ENCODE results near the gene UQCRHL. TPM values are rescaled to one million over a fixed set of nuclear protein-coding genes. Genes with fewer than 3 reads are reported as not detected.

Gene UQCRHL
- total and polyA plus RNA-seq, 2 of the 4 experiments (the other 2 are of a cell fraction) = 1.4 to 2.4 TPM

DNA sequence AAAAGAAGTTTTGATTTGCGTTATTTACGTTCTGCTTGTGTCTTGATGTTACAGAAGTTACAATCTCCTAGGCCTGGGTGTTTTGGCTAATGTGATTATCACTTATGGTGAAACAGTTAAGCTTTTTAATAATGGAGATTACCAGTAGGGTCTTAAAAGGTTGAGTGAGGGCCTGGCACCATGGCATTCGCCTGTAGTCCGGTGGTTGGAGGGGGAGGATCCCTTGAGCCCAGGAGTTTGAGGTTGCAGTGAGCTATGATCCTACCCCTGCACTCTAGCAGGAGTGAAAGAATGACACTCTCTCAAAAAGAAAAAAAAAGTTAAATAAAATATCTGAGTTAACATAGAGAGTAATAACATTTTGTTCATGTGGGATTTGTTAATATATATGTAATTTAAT, 31.3 kb upstream of the UQCRHL start:
- POLR2A ChIA-PET (ENCODE audit: unreplicated experiment) = no interaction called here
- Histone ChIP-seq H3K56ac (ENCODE audit: extremely low read depth, insufficient read depth, low read length) (no peak overlapping the region), H3K27me3 (ENCODE audit: control insufficient read depth, insufficient read depth, low read length) (no peaks in the 10 kb centered on the region), H3K9me1 (ENCODE audit: insufficient read depth, low read length) (no peaks in the 10 kb centered on the region), H3K4me2 (ENCODE audit: low read depth, low read length) (no peak overlapping the region), H4K20me1 (ENCODE audit: insufficient read depth, low read length) (no peaks in the 10 kb centered on the region), H4K8ac (ENCODE audit: low read depth in 2 of 2, low read length in 2 of 2) (no peak overlapping the region), H4K91ac (ENCODE audit: insufficient read depth, low read depth, low read length) (no peak overlapping the region), H3K9ac (ENCODE audit: low read depth, low read length) (no peak overlapping the region), H3K36me3 (ENCODE audit: control insufficient read depth, insufficient read depth, low read length) (no peaks in the 10 kb centered on the region), H2AFZ (replicated peaks; ENCODE audit: low read length, poor library complexity) (no peak overlapping the region), H2BK5ac (ENCODE audit: low read depth, low read length, poor library complexity, severe bottlenecking) (no peak overlapping the region), H3K4ac (ENCODE audit: low read depth, low read length) (no peak overlapping the region), H3K18ac (ENCODE audit: low read depth, low read length) (no peak overlapping the region), H3K4me3 (ENCODE audit: insufficient read depth, low read depth, low read length) (no peak overlapping the region), H3K79me1 (ENCODE audit: low read depth in 1 of 2, low read length in 2 of 2) (peaks cover 0 to 7% of the 10 kb centered on the region in 2 experiments; a peak in 2 of 4 replicates), H3K9me3 (ENCODE audit: control insufficient read depth, insufficient read depth, low read length) (no peaks in the 10 kb centered on the region), H3K27ac (ENCODE audit: insufficient read depth, low read length) (no peak overlapping the region), H3K4me1 (ENCODE audit: control insufficient read depth, insufficient read depth, low read length) (no peaks in the 10 kb centered on the region), H3K23ac (ENCODE audit: low read depth, low read length) (no peak overlapping the region), H3K14ac (replicated peaks; ENCODE audit: low read depth, low read length) (no peak overlapping the region), H2BK120ac (ENCODE audit: low read depth, low read length) (no peak overlapping the region), H2AK5ac (ENCODE audit: low read depth, low read length) (no peak overlapping the region), H2AK9ac (replicated peaks; ENCODE audit: low read depth, low read length, poor library complexity) (no peak overlapping the region), H2BK15ac (ENCODE audit: low read depth, low read length) (no peak overlapping the region), H4K5ac (ENCODE audit: low read depth, low read length) (no peak overlapping the region), H2BK20ac (ENCODE audit: low read depth, low read length) (no peak overlapping the region)
- BruUV-seq (replicated peaks) = no TSS peak
- DNase-seq = no peak
- dilution Hi-C loops (cut with HindIII; ENCODE audit: low sequenced_read_pairs, unreplicated experiment) (no loop called here), in situ Hi-C loops (cut with MboI; ENCODE audit: low sequenced_read_pairs) (no loop called here), intact Hi-C loops (cut with micrococcal nuclease) (no loop called here)
- ATAC-seq (ENCODE audit: low read depth) = no peak
- CTCF ChIA-PET = no interaction called here
- TF ChIP-seq, protein P1, sequence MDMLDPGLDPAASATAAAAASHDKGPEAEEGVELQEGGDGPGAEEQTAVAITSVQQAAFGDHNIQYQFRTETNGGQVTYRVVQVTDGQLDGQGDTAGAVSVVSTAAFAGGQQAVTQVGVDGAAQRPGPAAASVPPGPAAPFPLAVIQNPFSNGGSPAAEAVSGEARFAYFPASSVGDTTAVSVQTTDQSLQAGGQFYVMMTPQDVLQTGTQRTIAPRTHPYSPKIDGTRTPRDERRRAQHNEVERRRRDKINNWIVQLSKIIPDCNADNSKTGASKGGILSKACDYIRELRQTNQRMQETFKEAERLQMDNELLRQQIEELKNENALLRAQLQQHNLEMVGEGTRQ (IDR thresholded peaks at IDR 0.05; ENCODE audit: low read depth, low read length) = no peak
- TF ChIP-seq POLR2A (IDR thresholded peaks at IDR 0.05; ENCODE audit: low read depth, low read length) (no peak), RFX5 (IDR thresholded peaks at IDR 0.05; ENCODE audit: low read depth, low read length) (no peak), CHD1 (IDR thresholded peaks at IDR 0.05; ENCODE audit: low read depth, low read length) (no peak), CEBPB (IDR thresholded peaks at IDR 0.05; ENCODE audit: low read depth, low read length) (no peak), FOS (IDR thresholded peaks at IDR 0.05; ENCODE audit: low read depth, low read length) (no peak), RAD21 (IDR thresholded peaks at IDR 0.05; ENCODE audit: low read length) (no peak), RCOR1 (IDR thresholded peaks at IDR 0.05; ENCODE audit: insufficient replicate concordance, low read length) (no peak), SMC3 (IDR thresholded peaks at IDR 0.05; ENCODE audit: low read depth, low read length) (no peak), MXI1 (IDR thresholded peaks at IDR 0.05; ENCODE audit: borderline replicate concordance, low read depth, low read length) (no peak), MAZ (IDR thresholded peaks at IDR 0.05; ENCODE audit: borderline replicate concordance, low read depth, low read length) (no peak), NFE2L2 (IDR thresholded peaks at IDR 0.05; ENCODE audit: low read depth, low read length) (no peak), MAFK (IDR thresholded peaks at IDR 0.05; ENCODE audit: low read depth, low read length) (no peak), BHLHE40 (IDR thresholded peaks at IDR 0.05; ENCODE audit: low read depth, low read length) (no peak)
- TF ChIP-seq, protein P2, sequence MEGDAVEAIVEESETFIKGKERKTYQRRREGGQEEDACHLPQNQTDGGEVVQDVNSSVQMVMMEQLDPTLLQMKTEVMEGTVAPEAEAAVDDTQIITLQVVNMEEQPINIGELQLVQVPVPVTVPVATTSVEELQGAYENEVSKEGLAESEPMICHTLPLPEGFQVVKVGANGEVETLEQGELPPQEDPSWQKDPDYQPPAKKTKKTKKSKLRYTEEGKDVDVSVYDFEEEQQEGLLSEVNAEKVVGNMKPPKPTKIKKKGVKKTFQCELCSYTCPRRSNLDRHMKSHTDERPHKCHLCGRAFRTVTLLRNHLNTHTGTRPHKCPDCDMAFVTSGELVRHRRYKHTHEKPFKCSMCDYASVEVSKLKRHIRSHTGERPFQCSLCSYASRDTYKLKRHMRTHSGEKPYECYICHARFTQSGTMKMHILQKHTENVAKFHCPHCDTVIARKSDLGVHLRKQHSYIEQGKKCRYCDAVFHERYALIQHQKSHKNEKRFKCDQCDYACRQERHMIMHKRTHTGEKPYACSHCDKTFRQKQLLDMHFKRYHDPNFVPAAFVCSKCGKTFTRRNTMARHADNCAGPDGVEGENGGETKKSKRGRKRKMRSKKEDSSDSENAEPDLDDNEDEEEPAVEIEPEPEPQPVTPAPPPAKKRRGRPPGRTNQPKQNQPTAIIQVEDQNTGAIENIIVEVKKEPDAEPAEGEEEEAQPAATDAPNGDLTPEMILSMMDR (conservative IDR thresholded peaks at IDR 0.05; ENCODE audit: low read depth, low read length) = no peak
- TF ChIP-seq, protein P3, sequence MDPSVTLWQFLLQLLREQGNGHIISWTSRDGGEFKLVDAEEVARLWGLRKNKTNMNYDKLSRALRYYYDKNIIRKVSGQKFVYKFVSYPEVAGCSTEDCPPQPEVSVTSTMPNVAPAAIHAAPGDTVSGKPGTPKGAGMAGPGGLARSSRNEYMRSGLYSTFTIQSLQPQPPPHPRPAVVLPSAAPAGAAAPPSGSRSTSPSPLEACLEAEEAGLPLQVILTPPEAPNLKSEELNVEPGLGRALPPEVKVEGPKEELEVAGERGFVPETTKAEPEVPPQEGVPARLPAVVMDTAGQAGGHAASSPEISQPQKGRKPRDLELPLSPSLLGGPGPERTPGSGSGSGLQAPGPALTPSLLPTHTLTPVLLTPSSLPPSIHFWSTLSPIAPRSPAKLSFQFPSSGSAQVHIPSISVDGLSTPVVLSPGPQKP (IDR thresholded peaks at IDR 0.05; ENCODE audit: borderline replicate concordance, low read depth, low read length) = no peak
- no CpG with 5 or more reads among the region's 4 CpGs for WGBS, 2 experiments (ENCODE audit: extremely low coverage in 2 of 2, insufficient read length in 1 of 2)

Data from IMR-90 (cell line).